ENCODE data around the gene RTL1. TPM values are rescaled to one million over a fixed set of nuclear protein-coding genes. Genes with fewer than 3 reads are reported as not detected.

Gene RTL1
- total and polyA plus RNA-seq, 10 of the 15 experiments (the other 5 are each of a cell fraction or from before 2014, with no cell fraction given): not detected

DNA sequence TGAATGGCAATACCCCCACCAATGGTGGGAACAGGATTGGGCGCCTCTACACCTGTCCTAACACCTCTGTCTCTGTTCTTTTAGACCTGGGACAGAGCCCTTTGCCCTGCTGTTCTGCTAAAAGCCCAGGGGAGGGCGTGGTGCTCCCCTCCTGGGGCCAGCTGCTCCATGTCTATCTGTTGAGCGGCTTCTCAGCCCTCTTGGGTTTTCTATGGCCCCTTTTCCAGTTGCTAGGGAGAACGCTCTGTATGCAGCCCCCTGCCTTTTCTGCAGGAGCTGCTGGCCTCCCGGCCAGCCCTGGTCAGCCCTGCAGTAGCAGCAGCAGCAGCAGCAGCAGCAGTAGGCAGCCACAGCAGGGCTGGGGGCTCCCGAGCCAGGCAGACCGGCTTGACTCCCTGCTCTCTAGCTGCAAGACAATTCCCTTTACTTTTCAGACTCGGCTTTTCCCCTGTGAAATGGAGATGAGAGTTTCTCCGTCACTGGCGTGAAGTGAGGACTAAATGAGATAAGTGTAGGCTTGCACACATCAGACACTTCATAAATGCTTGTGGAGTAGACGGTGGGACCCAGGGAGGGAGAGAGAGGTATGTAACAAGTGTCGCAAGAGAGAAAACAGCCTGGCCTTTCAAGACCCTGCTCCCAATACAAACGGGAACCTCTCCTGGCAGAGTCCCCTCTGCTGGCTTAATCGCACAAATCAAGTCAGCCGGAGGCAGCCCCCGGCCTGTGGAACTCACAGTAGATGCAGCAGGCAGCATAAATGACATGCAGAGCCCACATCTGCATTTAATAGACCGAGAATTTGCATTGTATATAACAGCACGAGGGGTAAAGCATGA lies 1.0 kb downstream of the RTL1 start:
- FAIRE-seq: no peak
- H3K9ac ChIP-seq (ENCODE audit: control insufficient read depth, insufficient read depth, low read length): no peak overlapping the region
- no peak for ATAC-seq
- no peak for DNase-seq (ENCODE audit: low read depth, low spot score)
- intact Hi-C loops (cut with micrococcal nuclease; ENCODE audit: unreplicated experiment) (no loop called here), in situ Hi-C loops (cut with MboI) (no loop called here)
- H3K27me3 ChIP-seq (replicated peaks in 1 of 2; ENCODE audit: control insufficient read depth in 2 of 2, insufficient read depth in 2 of 2, low read length in 1 of 2): no peaks in the 10 kb centered on the region; a peak in 2 of 4 replicates
- 29% methylated on average over 18 of the region's 18 CpGs for WGBS (ENCODE audit: insufficient coverage, insufficient replicate concordance, low lambda C conversion rate, missing lambda C conversion rate)
- H3K36me3 ChIP-seq (ENCODE audit: control insufficient read depth in 2 of 2, insufficient read depth in 2 of 2, low read length in 1 of 2): no peaks in the 10 kb centered on the region
- no peaks in the 10 kb centered on the region for H4K20me1 ChIP-seq (ENCODE audit: control insufficient read depth, insufficient read depth)
- H3K4me3 ChIP-seq: no peak overlapping the region
- no peak overlapping the region for H3K4me2 ChIP-seq (ENCODE audit: control insufficient read depth, insufficient read depth)
- no peak for TF ChIP-seq RCOR1 (conservative IDR thresholded peaks at IDR 0.05; ENCODE audit: low read depth, low read length)
- no peak for TF ChIP-seq STAT3 (IDR thresholded peaks at IDR 0.05; ENCODE audit: low read depth, low read length)
- TF ChIP-seq SUPT20H (IDR thresholded peaks at IDR 0.05; ENCODE audit: borderline replicate concordance, control insufficient read depth, low read depth, low read length): no peak
- TF ChIP-seq MAX (IDR thresholded peaks at IDR 0.05; ENCODE audit: low read depth, low read length): no peak
- no peak for TF ChIP-seq SMARCA5 (IDR thresholded peaks at IDR 0.05)
- no peak for TF ChIP-seq STAT1 (conservative IDR thresholded peaks at IDR 0.05)
- no peak for TF ChIP-seq EGR1 (IDR thresholded peaks at IDR 0.05; ENCODE audit: borderline replicate concordance in 1 of 2, low read depth in 2 of 2, low read length in 2 of 2)
- no peak for TF ChIP-seq IRF4 (IDR thresholded peaks at IDR 0.05; ENCODE audit: low read depth, low read length)
- TF ChIP-seq NBN (IDR thresholded peaks at IDR 0.05): no peak
- TF ChIP-seq DPF2 (IDR thresholded peaks at IDR 0.05): no peak
- TF ChIP-seq YBX1 (IDR thresholded peaks at IDR 0.05): no peak
- TF ChIP-seq SREBF2 (IDR thresholded peaks at IDR 0.05; ENCODE audit: low read length): no peak
- H3K4me1 ChIP-seq (ENCODE audit: control insufficient read depth, insufficient read depth, low read length): no peaks in the 10 kb centered on the region
- SMC1A ChIA-PET (ENCODE audit: uncharacterized antibody, unreplicated experiment): no interaction called here
- H2AFZ ChIP-seq (ENCODE audit: control insufficient read depth, low read depth, low read length): no peak overlapping the region
- CTCF ChIA-PET: no interaction called here
- no peak overlapping the region for H3K27ac ChIP-seq (ENCODE audit: control insufficient read depth, insufficient read depth)
- no TSS peak for BruUV-seq (replicated peaks)
- H3K79me2 ChIP-seq (ENCODE audit: control insufficient read depth, insufficient read depth, low read length): no peaks in the 10 kb centered on the region
- H3K9me3 ChIP-seq (replicated peaks; ENCODE audit: control insufficient read depth, insufficient read depth, low read length): no peaks in the 10 kb centered on the region
- POLR2A ChIA-PET: no interaction called here
- RAD21 ChIA-PET (ENCODE audit: unreplicated experiment): no interaction called here

Data from GM12878 (cell line).